A549 (cell line): ENCODE measurements around the gene TMEM42. TPM values are rescaled to one million over a fixed set of nuclear protein-coding genes. Genes with fewer than 3 reads are reported as not detected.

Source experiments
- ATAC-seq, 2 experiments: fragments of 200-7000 bp in 1 of 2; fragments of >200 bp in 1 of 2; cut with Nextera tagmentation in 1 of 2; cut with Tn5 transposase in 1 of 2; 3 replicates each; pipeline versions ENCODE4 v1.8.0 to v1.9.1; 2018 to 2020; ENCODE audit warnings: mild to moderate bottlenecking in 1 of 2, moderate library complexity in 1 of 2
- CTCF ChIA-PET: fragments of 300-600 bp; sonication (Branson Sonifier 250); formaldehyde crosslinking; extraction: SDS; loops from one replicate; lab custom pipeline; 2021; ENCODE audit warnings: antibody characterized with exemption, inconsistent platforms; lab: Yijun Ruan, JAX
- POLR2A ChIA-PET: fragments of 350-600 bp; formaldehyde crosslinking; extraction: SDS; loops from one replicate; lab custom pipeline; 2021; ENCODE audit warnings: antibody characterized with exemption, inconsistent platforms; lab: Yijun Ruan, JAX
- DNase-seq, 2 experiments: peaks; one replicate each; pipeline versions ENCODE4 v3.0.0 to v3.0.0-alpha.2; 2011 to 2016; ENCODE audit warnings: low read depth in 1 of 2, low spot score in 1 of 2
- FAIRE-seq: peaks from 2 replicates; lab custom pipeline; 2011; peaks lifted over from hg19 to GRCh38; lab: Jason Lieb, UNC
- H3K27ac ChIP-seq, 2 experiments: fragments of >200 bp; sonication (Bioruptor Twin); formaldehyde crosslinking; 3 replicates each; pipeline ENCODE4 v1.5.1; 2016 to 2017
- H3K4me1 ChIP-seq: fragments of >200 bp; sonication (Bioruptor Twin); formaldehyde crosslinking; 3 replicates; pipeline ENCODE4 v1.6.1; 2016
- H3K4me2 ChIP-seq: fragments of >200 bp; sonication (Bioruptor Twin); formaldehyde crosslinking; 3 replicates; pipeline ENCODE4 v1.6.1; 2016
- H3K4me3 ChIP-seq: fragments of >200 bp; sonication (Bioruptor Twin); formaldehyde crosslinking; 3 replicates; pipeline ENCODE4 v1.5.1; 2016
- H3K9me3 ChIP-seq: fragments of >200 bp; sonication (Bioruptor Twin); formaldehyde crosslinking; 3 replicates; pipeline ENCODE4 v1.6.1; 2016
- BHLHE40 ChIP-seq: IDR thresholded peaks from 2 replicates; pipeline ENCODE4 v1.6.1; 2012; ENCODE audit warnings: low read depth, low read length, inconsistent platforms
- CTCF ChIP-seq: fragments of >200 bp; sonication (Bioruptor Twin); formaldehyde crosslinking; IDR thresholded peaks from 3 replicates; pipeline ENCODE4 v1.5.1; 2016
- EP300 ChIP-seq, 2 experiments: fragments of >200 bp; sonication (Bioruptor Twin); formaldehyde crosslinking; IDR thresholded peaks; 2 replicates in 1 of 2; 3 replicates in 1 of 2; pipeline ENCODE4 v1.6.1; 2016 to 2017
- FOSL2 ChIP-seq, 2 experiments: fragments of 450-650 bp in 1 of 2; fragments of >200 bp in 1 of 2; sonication (Bioruptor Twin) in 1 of 2; formaldehyde crosslinking; IDR thresholded peaks; 2 replicates each; pipeline versions ENCODE4 v1.5.0 to v1.6.1; 2016 to 2020; ENCODE audit warnings: mild to moderate bottlenecking in 1 of 2, moderate library complexity in 1 of 2
- FOXS1 ChIP-seq: fragments of 250-450 bp; sonication (Bioruptor Pico); IDR thresholded peaks from 2 replicates; pipeline ENCODE4 v1.5.0; 2020; ENCODE audit warnings: mild to moderate bottlenecking, moderate library complexity
- GATA3 ChIP-seq: IDR thresholded peaks from 2 replicates; pipeline ENCODE4 v1.6.1; 2012; ENCODE audit warnings: borderline replicate concordance
- JUN ChIP-seq, 2 experiments: fragments of >200 bp; sonication (Bioruptor Twin); formaldehyde crosslinking; IDR thresholded peaks; 2 replicates in 1 of 2; 3 replicates in 1 of 2; pipeline ENCODE4 v1.6.1; 2016 to 2017
- MAX ChIP-seq: IDR thresholded peaks from 2 replicates; pipeline ENCODE4 v1.6.1; 2012
- MAZ ChIP-seq: fragments of 150-350 bp; IDR thresholded peaks from 2 replicates; pipeline ENCODE4 v1.6.1; 2014; ENCODE audit warnings: antibody characterized with exemption, low read depth, low read length, borderline replicate concordance
- MYC ChIP-seq: IDR thresholded peaks from 2 replicates; pipeline ENCODE4 v1.6.1; 2012; ENCODE audit warnings: mild to moderate bottlenecking, inconsistent platforms, low read length, improper control_type of control experiment, borderline replicate concordance
- NPAS2 ChIP-seq: fragments of 250-450 bp; sonication (Bioruptor Pico); IDR thresholded peaks from 2 replicates; pipeline ENCODE4 v1.8.0; 2022; ENCODE audit warnings: mild to moderate bottlenecking, moderate library complexity, borderline replicate concordance
- PHF8 ChIP-seq: fragments of 200-600 bp; sonication (generic); IDR thresholded peaks from 2 replicates; pipeline ENCODE4 v1.6.1; 2016; ENCODE audit warnings: low read depth, mild to moderate bottlenecking, antibody characterized with exemption, moderate library complexity, borderline replicate concordance
- POLR2A ChIP-seq: IDR thresholded peaks from 2 replicates; pipeline ENCODE4 v1.6.1; 2012; ENCODE audit warnings: mild to moderate bottlenecking, low read length
- RAD21 ChIP-seq, 2 experiments: fragments of >200 bp in 1 of 2; sonication (Bioruptor Twin) in 1 of 2; formaldehyde crosslinking in 1 of 2; IDR thresholded peaks in 1 of 2; conservative IDR thresholded peaks in 1 of 2; 2 replicates in 1 of 2; 3 replicates in 1 of 2; pipeline ENCODE4 v1.6.1; 2012 to 2018; ENCODE audit warnings: inconsistent platforms in 1 of 2
- SMC3 ChIP-seq: fragments of >200 bp; sonication (Bioruptor Twin); formaldehyde crosslinking; IDR thresholded peaks from 3 replicates; pipeline ENCODE4 v1.6.1; 2018; ENCODE audit warnings: inconsistent platforms
- TFCP2L1 ChIP-seq: fragments of 250-450 bp; sonication (Bioruptor Pico); IDR thresholded peaks from 2 replicates; pipeline ENCODE4 v1.5.0; 2021; ENCODE audit warnings: mild to moderate bottlenecking
- TP53 ChIP-seq: fragments of 250-450 bp; sonication (Bioruptor Pico); IDR thresholded peaks from 2 replicates; pipeline ENCODE4 v1.5.0; 2021; ENCODE audit warnings: mild to moderate bottlenecking, moderate library complexity
- ZFP36 ChIP-seq: fragments of 450-650 bp; IDR thresholded peaks from 2 replicates; pipeline ENCODE4 v1.6.1; 2014; ENCODE audit warnings: borderline replicate concordance; ENCODE audit not compliant: partially characterized antibody
- WGBS: methylation state at CpG from one replicate; pipeline ENCODE4 v1.1.6; 2017; ENCODE audit errors: missing lambda C conversion rate; 5-methylcytosine and 5-hydroxymethylcytosine counted together
- polyA minus RNA-seq: library from RNA; depleted of rRNA, polyadenylated mRNA; stranded (reverse); fragments of >200 nt; gene quantifications from 2 replicates; pipeline ENCODE4 v1.2.3, GENCODE V29; 2011; rRNA and poly(A)+ RNA removed
- polyA plus RNA-seq, 4 experiments: library from polyadenylated mRNA; depleted of rRNA in 3 of 4; stranded (reverse); fragments of >200 nt; fragmentation: RNase III in 1 of 4; extraction: RNeasy Plus Mini Kit Qiagen cat#74134 plus additional on column Dnase treatment in 1 of 4; gene quantifications; 2 replicates in 3 of 4; 3 replicates in 1 of 4; pipeline ENCODE4 v1.2.3, GENCODE V29; 2011 to 2017
- TF ChIP-seq, protein P1 (sequence below): fragments of >200 bp; sonication (Bioruptor Twin); formaldehyde crosslinking; IDR thresholded peaks from 3 replicates; pipeline ENCODE4 v1.6.1; 2016
- TF ChIP-seq, protein P2 (sequence below): IDR thresholded peaks from 2 replicates; pipeline ENCODE4 v1.6.1; 2012; ENCODE audit warnings: low read depth, borderline replicate concordance
- TF ChIP-seq, protein P3 (sequence below): fragments of 450-650 bp; IDR thresholded peaks from 2 replicates; pipeline ENCODE4 v1.6.1; 2014; ENCODE audit warnings: antibody characterized with exemption

TMEM42 gene
- polyA plus RNA-seq (2011; rRNA removed) (18.0 and 22.8 TPM in 2 replicates), polyA plus RNA-seq (2017; fragmentation: RNase III; extraction: RNeasy Plus Mini Kit Qiagen cat#74134 plus additional on column Dnase treatment) (7.7 to 10.0 TPM (median 9.3 TPM) in 3 replicates), polyA minus RNA-seq (8.0 and 13.2 TPM in 2 replicates)
- 16.2 and 17.3 TPM in 2 replicates for polyA plus RNA-seq (2012; cell fraction: cytosol; rRNA removed)
- polyA plus RNA-seq (2012; cell fraction: nucleus; rRNA removed), result 13.5 and 16.2 TPM in 2 replicates

- Histone ChIP-seq H3K4me2 (peak within 1 kb of the TSS; percentile 96), H3K4me3 (peak within 1 kb of the TSS; percentile 71), H3K27ac (peak within 1 kb of the TSS; percentile 90 to 97), H3K9me3 (no peaks in the 10 kb centered on the region), H3K4me1 (peaks cover 6% of the 10 kb centered on the region; the same call in 2 of the 3 replicates)
- peak; percentile 83 to 92 for DNase-seq
- peak; percentile 52; the same call in 1 of the 2 replicates for TF ChIP-seq MAX
- TF ChIP-seq, protein P1, sequence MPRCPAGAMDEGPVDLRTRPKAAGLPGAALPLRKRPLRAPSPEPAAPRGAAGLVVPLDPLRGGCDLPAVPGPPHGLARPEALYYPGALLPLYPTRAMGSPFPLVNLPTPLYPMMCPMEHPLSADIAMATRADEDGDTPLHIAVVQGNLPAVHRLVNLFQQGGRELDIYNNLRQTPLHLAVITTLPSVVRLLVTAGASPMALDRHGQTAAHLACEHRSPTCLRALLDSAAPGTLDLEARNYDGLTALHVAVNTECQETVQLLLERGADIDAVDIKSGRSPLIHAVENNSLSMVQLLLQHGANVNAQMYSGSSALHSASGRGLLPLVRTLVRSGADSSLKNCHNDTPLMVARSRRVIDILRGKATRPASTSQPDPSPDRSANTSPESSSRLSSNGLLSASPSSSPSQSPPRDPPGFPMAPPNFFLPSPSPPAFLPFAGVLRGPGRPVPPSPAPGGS, result peak; percentile 72; the same call in 2 of the 3 replicates
- no peak for TF ChIP-seq EP300 (IDR thresholded peaks at IDR 0.05)
- no peak for TF ChIP-seq BHLHE40
- peak; percentile 72; the same call in 1 of the 2 replicates for TF ChIP-seq TFCP2L1 (CRISPR knock-in tag)
- TF ChIP-seq CTCF, result no peak
- TF ChIP-seq POLR2A, result peak; percentile 76
- TF ChIP-seq, protein P2, sequence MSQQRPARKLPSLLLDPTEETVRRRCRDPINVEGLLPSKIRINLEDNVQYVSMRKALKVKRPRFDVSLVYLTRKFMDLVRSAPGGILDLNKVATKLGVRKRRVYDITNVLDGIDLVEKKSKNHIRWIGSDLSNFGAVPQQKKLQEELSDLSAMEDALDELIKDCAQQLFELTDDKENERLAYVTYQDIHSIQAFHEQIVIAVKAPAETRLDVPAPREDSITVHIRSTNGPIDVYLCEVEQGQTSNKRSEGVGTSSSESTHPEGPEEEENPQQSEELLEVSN, result peak; percentile 78; the same call in 1 of the 2 replicates
- no peak for TF ChIP-seq FOSL2 (IDR thresholded peaks at IDR 0.05)
- TF ChIP-seq FOSL2 (CRISPR knock-in tag; IDR thresholded peaks at IDR 0.05), result peak; percentile 4; the same call in 1 of the 2 replicates
- no peak for TF ChIP-seq RAD21 (conservative IDR thresholded peaks at IDR 0.05 in 1 of 2, IDR thresholded peaks at IDR 0.05 in 1 of 2)
- TF ChIP-seq ZFP36, result no peak
- TF ChIP-seq, protein P3, sequence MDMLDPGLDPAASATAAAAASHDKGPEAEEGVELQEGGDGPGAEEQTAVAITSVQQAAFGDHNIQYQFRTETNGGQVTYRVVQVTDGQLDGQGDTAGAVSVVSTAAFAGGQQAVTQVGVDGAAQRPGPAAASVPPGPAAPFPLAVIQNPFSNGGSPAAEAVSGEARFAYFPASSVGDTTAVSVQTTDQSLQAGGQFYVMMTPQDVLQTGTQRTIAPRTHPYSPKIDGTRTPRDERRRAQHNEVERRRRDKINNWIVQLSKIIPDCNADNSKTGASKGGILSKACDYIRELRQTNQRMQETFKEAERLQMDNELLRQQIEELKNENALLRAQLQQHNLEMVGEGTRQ, result peak; percentile 98
- TF ChIP-seq SMC3, result 0 out of 3 replicates have a peak, but pooled peaks have one; percentile 4
- no peak for TF ChIP-seq NPAS2 (CRISPR knock-in tag)
- TF ChIP-seq GATA3, result no peak
- no peak for TF ChIP-seq MAZ
- no peak for TF ChIP-seq MYC
- peak; percentile 82 for TF ChIP-seq PHF8
- TF ChIP-seq TP53 (CRISPR knock-in tag), result no peak
- peak; percentile 34 to 86; a peak in 3 of 5 replicates for TF ChIP-seq JUN (IDR thresholded peaks at IDR 0.05)
- no peak for TF ChIP-seq FOXS1 (CRISPR knock-in tag)
- WGBS, result 26% methylated on average over 10 of the region's 91 CpGs
- ATAC-seq, result peak; percentile 96
- no peak for FAIRE-seq
- ChIA-PET CTCF (no interaction called here), POLR2A (no interaction called here)
These were observed at the start of gene TMEM42 for GRCh38 chr3:44861412-44862225. Gene TMEM42 (plus strand): TSS chr3:44861912. CDS start chr3:44861925, 13 bp downstream.
